Inflammatory macrophage treated with lipopolysaccharide for 1 hour (primary cell): ENCODE data around the gene ADAP1.
"Not testable (repeated sequence)": the region's sequence is repeated elsewhere in the genome, so short reads cannot be mapped to it uniquely, and the experiment has no call there.

ENCODE experiments used
- DNase-seq, 2 donors: peaks; one replicate each; pipeline ENCODE4 v3.0.0-alpha.2; 2020 to 2022

ADAP1 gene

GRCh38 chr7:875476-876076 is 78.9 kb downstream of the ADAP1 start:
- no peak for DNase-seq

GRCh38 chr7:875051-875450 is 79.4 kb downstream of the ADAP1 start:
- DNase-seq: no peak

GRCh38 chr7:874031-874749 is 80.3 kb downstream of the ADAP1 start:
- DNase-seq: no peak

GRCh38 chr7:873367-874002 is 81.0 kb downstream of the ADAP1 start:
- DNase-seq: peak; percentile 81 to 87

GRCh38 chr7:872685-873084 is 81.8 kb downstream of the ADAP1 start:
- not testable (repeated sequence) for DNase-seq

GRCh38 chr7:871900-872537 is 82.5 kb downstream of the ADAP1 start:
- no peak for DNase-seq

GRCh38 chr7:869348-869747 is 85.1 kb downstream of the ADAP1 start:
- no peak for DNase-seq

GRCh38 chr7:868189-868486 is 86.3 kb downstream of the ADAP1 start:
- DNase-seq: no peak

- DNase-seq: no peak
Measured at GRCh38 chr7:867406-868188, 86.9 kb downstream of the ADAP1 start.

GRCh38 chr7:867001-867405 is 87.5 kb downstream of the ADAP1 start:
- DNase-seq: no peak

GRCh38 chr7:865921-866320 is 88.6 kb downstream of the ADAP1 start:
- DNase-seq: no peak

GRCh38 chr7:863106-863505 is 91.4 kb downstream of the ADAP1 start:
- no peak for DNase-seq

GRCh38 chr7:862157-862556 is 92.3 kb downstream of the ADAP1 start:
- no peak for DNase-seq

GRCh38 chr7:861222-861621 is 93.3 kb downstream of the ADAP1 start:
- DNase-seq: no peak

- DNase-seq: no peak
Measured at GRCh38 chr7:860149-860548, 94.3 kb downstream of the ADAP1 start.

- DNase-seq: no peak
Measured at GRCh38 chr7:859359-860030, 95.0 kb downstream of the ADAP1 start.

GRCh38 chr7:857661-858060 is 96.8 kb downstream of the ADAP1 start:
- no peak for DNase-seq

- DNase-seq: no peak
Measured at GRCh38 chr7:856444-857095, 97.9 kb downstream of the ADAP1 start.

GRCh38 chr7:855686-856369 is 98.7 kb downstream of the ADAP1 start:
- DNase-seq: no peak

GRCh38 chr7:854118-854775 is 100.2 kb downstream of the ADAP1 start:
- no peak for DNase-seq
